ENCODE results near the gene KMT5B.

DNA sequence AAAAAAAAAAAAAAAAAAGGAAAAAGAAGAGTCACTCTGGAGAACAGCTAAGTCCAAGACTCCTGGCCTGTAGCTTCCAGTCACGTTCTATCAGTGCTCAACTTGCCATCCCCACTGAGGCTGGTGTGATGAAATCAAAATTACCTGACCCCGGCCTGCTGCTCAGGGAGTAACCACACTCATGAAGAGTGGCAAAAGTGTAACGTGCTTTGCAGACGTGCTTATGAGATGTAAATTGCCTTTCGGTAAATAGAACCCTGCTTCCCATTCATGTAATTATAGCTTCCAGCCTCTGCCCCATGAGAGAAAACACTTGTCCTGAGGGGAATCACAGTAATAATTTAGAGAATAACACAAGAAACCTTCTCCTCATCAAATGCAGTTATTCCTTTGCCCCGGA is 63.7 kb downstream of the KMT5B start:
- TF ChIP-seq, protein P1, sequence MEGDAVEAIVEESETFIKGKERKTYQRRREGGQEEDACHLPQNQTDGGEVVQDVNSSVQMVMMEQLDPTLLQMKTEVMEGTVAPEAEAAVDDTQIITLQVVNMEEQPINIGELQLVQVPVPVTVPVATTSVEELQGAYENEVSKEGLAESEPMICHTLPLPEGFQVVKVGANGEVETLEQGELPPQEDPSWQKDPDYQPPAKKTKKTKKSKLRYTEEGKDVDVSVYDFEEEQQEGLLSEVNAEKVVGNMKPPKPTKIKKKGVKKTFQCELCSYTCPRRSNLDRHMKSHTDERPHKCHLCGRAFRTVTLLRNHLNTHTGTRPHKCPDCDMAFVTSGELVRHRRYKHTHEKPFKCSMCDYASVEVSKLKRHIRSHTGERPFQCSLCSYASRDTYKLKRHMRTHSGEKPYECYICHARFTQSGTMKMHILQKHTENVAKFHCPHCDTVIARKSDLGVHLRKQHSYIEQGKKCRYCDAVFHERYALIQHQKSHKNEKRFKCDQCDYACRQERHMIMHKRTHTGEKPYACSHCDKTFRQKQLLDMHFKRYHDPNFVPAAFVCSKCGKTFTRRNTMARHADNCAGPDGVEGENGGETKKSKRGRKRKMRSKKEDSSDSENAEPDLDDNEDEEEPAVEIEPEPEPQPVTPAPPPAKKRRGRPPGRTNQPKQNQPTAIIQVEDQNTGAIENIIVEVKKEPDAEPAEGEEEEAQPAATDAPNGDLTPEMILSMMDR (IDR thresholded peaks at IDR 0.05; ENCODE audit: low read depth, low read length, poor library complexity, severe bottlenecking), result no peak
- TF ChIP-seq EZH2phosphoT487 (IDR thresholded peaks at IDR 0.05; ENCODE audit: borderline replicate concordance, low read length), result no peak

Data from DOHH2 (cell line).